Neuron (in vitro differentiated cells): ENCODE data around the gene IBA57.
A peak's percentile ranks its signal among the peaks of the same experiment; 100 is the strongest.
"Not testable (repeated sequence)": the region's sequence is repeated elsewhere in the genome, so short reads cannot be mapped to it uniquely, and the experiment has no call there.

Experiments
- H2AFZ ChIP-seq: one replicate; pipeline ENCODE4 v1.6.1; 2013; ENCODE audit warnings: low read depth, mild to moderate bottlenecking, inconsistent platforms, low read length, moderate library complexity
- H3K27me3 ChIP-seq: one replicate; pipeline ENCODE4 v1.6.1; 2013; ENCODE audit warnings: low read length; ENCODE audit not compliant: insufficient read depth
- H3K36me3 ChIP-seq: one replicate; pipeline ENCODE4 v1.6.1; 2013; ENCODE audit warnings: low read length; ENCODE audit not compliant: insufficient read depth
- H3K4me1 ChIP-seq: one replicate; pipeline ENCODE4 v1.6.1; 2013; ENCODE audit warnings: low read length; ENCODE audit not compliant: insufficient read depth
- H3K4me3 ChIP-seq: 2 replicates; pipeline ENCODE4 v1.5.1; 2013; ENCODE audit warnings: mild to moderate bottlenecking, low read length, moderate library complexity
- H3K9me3 ChIP-seq: one replicate; pipeline ENCODE4 v1.6.1; 2013; ENCODE audit warnings: low read length

Gene IBA57

GRCh38 chr1:228185641-228185965 is 20.0 kb downstream of the IBA57 start:
- Histone ChIP-seq H3K36me3 (peaks cover 2% of the 10 kb centered on the region), H3K4me3 (no peak overlapping the region), H3K9me3 (peaks cover under 1% of the 10 kb centered on the region), H3K4me1 (peaks cover 8% of the 10 kb centered on the region), H2AFZ (no peak overlapping the region), H3K27me3 (no peaks in the 10 kb centered on the region)

GRCh38 chr1:228188249-228188648 is 22.6 kb downstream of the IBA57 start:
- not testable (repeated sequence) for H2AFZ ChIP-seq

GRCh38 chr1:228190182-228190581 is 24.6 kb downstream of the IBA57 start:
- Histone ChIP-seq H3K36me3 (no peaks in the 10 kb centered on the region), H3K4me1 (peaks cover 11% of the 10 kb centered on the region), H2AFZ (no peak overlapping the region), H3K4me3 (no peak overlapping the region), H3K27me3 (no peaks in the 10 kb centered on the region), H3K9me3 (peaks cover 2% of the 10 kb centered on the region)

More at GRCh38 chr1:228188249-228188648, 22.6 kb downstream of the IBA57 start:
- not testable (repeated sequence) for H3K36me3 ChIP-seq, H3K4me3 ChIP-seq, H3K9me3 ChIP-seq, H3K27me3 ChIP-seq, H3K4me1 ChIP-seq

GRCh38 chr1:228190778-228191177 is 25.2 kb downstream of the IBA57 start:
- Histone ChIP-seq H3K9me3 (peaks cover 2% of the 10 kb centered on the region), H3K4me3 (no peak overlapping the region), H3K36me3 (no peaks in the 10 kb centered on the region), H2AFZ (no peak overlapping the region), H3K4me1 (peaks cover 11% of the 10 kb centered on the region), H3K27me3 (no peaks in the 10 kb centered on the region)

GRCh38 chr1:228194436-228194835 is 28.8 kb downstream of the IBA57 start:
- Histone ChIP-seq H3K27me3 (no peaks in the 10 kb centered on the region), H3K4me3 (no peak overlapping the region), H3K4me1 (peaks cover 11% of the 10 kb centered on the region), H2AFZ (no peak overlapping the region), H3K9me3 (peaks cover 8% of the 10 kb centered on the region), H3K36me3 (no peaks in the 10 kb centered on the region)

- H3K27me3 ChIP-seq, result no peaks in the 10 kb centered on the region
- peaks cover 12% of the 10 kb centered on the region for H3K9me3 ChIP-seq
- no peak overlapping the region for H3K4me3 ChIP-seq
- H3K36me3 ChIP-seq, result no peaks in the 10 kb centered on the region
- no peak overlapping the region for H2AFZ ChIP-seq
- peaks cover 11% of the 10 kb centered on the region for H3K4me1 ChIP-seq
These were observed 29.6 kb downstream of the IBA57 start for GRCh38 chr1:228194921-228195812.

- no peak overlapping the region for H3K4me3 ChIP-seq
- H3K9me3 ChIP-seq, result peaks cover 20% of the 10 kb centered on the region
- peaks cover 11% of the 10 kb centered on the region for H3K4me1 ChIP-seq
- H3K27me3 ChIP-seq, result no peaks in the 10 kb centered on the region
- H2AFZ ChIP-seq, result no peak overlapping the region
- H3K36me3 ChIP-seq, result no peaks in the 10 kb centered on the region
These were observed 32.0 kb downstream of the IBA57 start for GRCh38 chr1:228197555-228198147.

GRCh38 chr1:228198977-228199590 is 33.5 kb downstream of the IBA57 start:
- Histone ChIP-seq H3K4me1 (peaks cover 8% of the 10 kb centered on the region), H3K9me3 (peaks cover 20% of the 10 kb centered on the region), H3K4me3 (no peak overlapping the region), H3K36me3 (no peaks in the 10 kb centered on the region), H3K27me3 (no peaks in the 10 kb centered on the region), H2AFZ (no peak overlapping the region)

- no peak overlapping the region for H3K4me3 ChIP-seq
- peaks cover 19% of the 10 kb centered on the region for H3K4me1 ChIP-seq
- no peak overlapping the region for H2AFZ ChIP-seq
- H3K9me3 ChIP-seq, result peaks cover 11% of the 10 kb centered on the region
- H3K36me3 ChIP-seq, result no peaks in the 10 kb centered on the region
- no peaks in the 10 kb centered on the region for H3K27me3 ChIP-seq
These were observed 39.4 kb downstream of the IBA57 start for GRCh38 chr1:228204958-228205357.

- peak overlapping the region; percentile 42 for H2AFZ ChIP-seq
- no peaks in the 10 kb centered on the region for H3K36me3 ChIP-seq
- H3K9me3 ChIP-seq, result peaks cover 5% of the 10 kb centered on the region
These were observed 40.2 kb downstream of the IBA57 start for GRCh38 chr1:228205526-228206436.

GRCh38 chr1:228206582-228207351 is 41.2 kb downstream of the IBA57 start:
- H3K4me1 ChIP-seq, result peaks cover 19% of the 10 kb centered on the region
- H3K4me3 ChIP-seq, result no peak overlapping the region
- H2AFZ ChIP-seq, result no peak overlapping the region
- H3K36me3 ChIP-seq, result no peaks in the 10 kb centered on the region
- no peaks in the 10 kb centered on the region for H3K27me3 ChIP-seq
- H3K9me3 ChIP-seq, result no peaks in the 10 kb centered on the region

More at GRCh38 chr1:228205526-228206436, 40.2 kb downstream of the IBA57 start:
- no peak overlapping the region for H3K4me3 ChIP-seq
- no peaks in the 10 kb centered on the region for H3K27me3 ChIP-seq
- peaks cover 19% of the 10 kb centered on the region for H3K4me1 ChIP-seq

- H3K4me1 ChIP-seq, result peaks cover 19% of the 10 kb centered on the region
- no peaks in the 10 kb centered on the region for H3K27me3 ChIP-seq
- no peaks in the 10 kb centered on the region for H3K36me3 ChIP-seq
- no peaks in the 10 kb centered on the region for H3K9me3 ChIP-seq
- H3K4me3 ChIP-seq, result no peak overlapping the region
- H2AFZ ChIP-seq, result no peak overlapping the region
These were observed 41.8 kb downstream of the IBA57 start for GRCh38 chr1:228207381-228207810.
